ENCODE data around the gene TRIM67. TPM values are rescaled to one million over a fixed set of nuclear protein-coding genes. Genes with fewer than 3 reads are reported as not detected.

TRIM67 gene
- total and polyA plus RNA-seq, 9 of the 15 experiments (the other 6 are each of a cell fraction or from before 2014, with no cell fraction given), result 0.04 to 0.60 (median 0.31) TPM

GRCh38 chr1:231226156-231226555, 64.3 kb downstream of the TRIM67 start:
- no peaks in the 10 kb centered on the region for H3K79me2 ChIP-seq (ENCODE audit: control insufficient read depth, insufficient read depth, low read length)
- WGBS (ENCODE audit: insufficient coverage, low coverage, missing lambda C conversion rate), result 87% methylated on average over 7 of the region's 7 CpGs
- intact Hi-C loops (cut with micrococcal nuclease) (no loop called here), in situ Hi-C loops (cut with MboI) (no loop called here)
- FAIRE-seq, result no peak
- BruUV-seq (replicated peaks), result no TSS peak
- H3K4me1 ChIP-seq (replicated peaks in 1 of 2; ENCODE audit: control insufficient read depth in 2 of 2, insufficient read depth in 2 of 2, low read length in 2 of 2), result no peaks in the 10 kb centered on the region
- ATAC-seq, result no peak
- no peak overlapping the region for H2AFZ ChIP-seq (ENCODE audit: low read depth, low read length)
- H3K9ac ChIP-seq (ENCODE audit: insufficient read depth in 1 of 2, low read depth in 2 of 2, low read length in 2 of 2), result no peak overlapping the region
- peaks cover 68% of the 10 kb centered on the region for H3K36me3 ChIP-seq (ENCODE audit: control insufficient read depth, insufficient read depth, low read length)
- TF ChIP-seq CHCHD3 (CRISPR knock-in tag; IDR thresholded peaks at IDR 0.05), result no peak
- no peak for TF ChIP-seq ILF3 (IDR thresholded peaks at IDR 0.05; ENCODE audit: borderline replicate concordance)
- H3K9me3 ChIP-seq (replicated peaks; ENCODE audit: control insufficient read depth, insufficient read depth, low read depth, low read length), result no peaks in the 10 kb centered on the region
- ChIA-PET CTCF (ENCODE audit: low intra/inter-chr PET ratio) (interaction anchor here (0.6 kb wide), 1 partner anchor 415 kb away, joined by 3 read pairs; no protein-coding TSS in a partner anchor), POLR2A (interaction anchor here (1.4 to 1.6 kb wide), 2 partner anchors 11 to 14 kb away, joined by 4 read pairs; no protein-coding TSS in a partner anchor)
- no peak overlapping the region for H3K27ac ChIP-seq (ENCODE audit: extremely low read depth, low read depth, low read length)
- no peak for DNase-seq (ENCODE audit: extremely low read depth in 1 of 4, low spot score in 3 of 4)
- no peaks in the 10 kb centered on the region for H3K27me3 ChIP-seq (ENCODE audit: control insufficient read depth in 2 of 2, insufficient read depth in 2 of 2, low read length in 2 of 2)
- no peak overlapping the region for H3K4me3 ChIP-seq
- 0 out of 2 replicates have a peak, but pooled peaks cover 2% of the 10 kb centered on the region for H4K20me1 ChIP-seq (replicated peaks; ENCODE audit: control insufficient read depth, insufficient read depth, low read length)
- H3K4me2 ChIP-seq (ENCODE audit: insufficient read depth, low read length), result no peak overlapping the region
- no peaks in the 10 kb centered on the region for H3K9me1 ChIP-seq (ENCODE audit: control insufficient read depth, insufficient read depth, low read length)

DNA sequence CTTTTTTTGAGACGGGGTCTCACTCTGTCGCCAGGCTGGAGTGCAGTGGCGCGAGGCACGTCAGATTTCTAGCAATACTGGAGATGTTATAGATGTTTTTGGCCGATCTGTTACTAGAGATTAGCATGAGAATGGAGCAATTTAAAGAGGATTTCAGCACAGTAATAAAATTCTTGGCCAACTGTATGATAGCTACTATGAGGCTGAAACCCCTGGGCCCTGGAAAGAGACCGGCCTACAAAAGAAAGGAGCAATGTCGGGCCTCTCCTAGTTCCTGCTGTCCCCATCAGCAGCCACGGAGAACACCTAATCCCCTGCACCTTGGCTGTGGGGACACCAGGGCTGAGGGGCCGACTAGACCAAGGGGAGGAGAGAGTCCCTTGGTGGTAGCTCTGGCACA, 69.7 kb downstream of the TRIM67 start:
- TF ChIP-seq FOXK2 (conservative IDR thresholded peaks at IDR 0.05 in 1 of 2, IDR thresholded peaks at IDR 0.05 in 1 of 2; ENCODE audit: low read depth in 2 of 2) (no peak), DNMT1 (IDR thresholded peaks at IDR 0.05) (no peak), SAFB2 (IDR thresholded peaks at IDR 0.05; ENCODE audit: borderline replicate concordance, low read depth, low read length, severe bottlenecking) (no peak), ZFPM2 (CRISPR knock-in tag; IDR thresholded peaks at IDR 0.05) (no peak), BACH1 (tag; IDR thresholded peaks at IDR 0.05) (no peak), ZNF507 (tag; conservative IDR thresholded peaks at IDR 0.05) (no peak), NCOR1 (IDR thresholded peaks at IDR 0.05) (no peak), CCNT2 (IDR thresholded peaks at IDR 0.05; ENCODE audit: borderline replicate concordance, extremely low read depth, insufficient read length, low read depth, low read length) (no peak), NFRKB (IDR thresholded peaks at IDR 0.05; ENCODE audit: low read depth) (no peak)
- TF ChIP-seq, protein P1, sequence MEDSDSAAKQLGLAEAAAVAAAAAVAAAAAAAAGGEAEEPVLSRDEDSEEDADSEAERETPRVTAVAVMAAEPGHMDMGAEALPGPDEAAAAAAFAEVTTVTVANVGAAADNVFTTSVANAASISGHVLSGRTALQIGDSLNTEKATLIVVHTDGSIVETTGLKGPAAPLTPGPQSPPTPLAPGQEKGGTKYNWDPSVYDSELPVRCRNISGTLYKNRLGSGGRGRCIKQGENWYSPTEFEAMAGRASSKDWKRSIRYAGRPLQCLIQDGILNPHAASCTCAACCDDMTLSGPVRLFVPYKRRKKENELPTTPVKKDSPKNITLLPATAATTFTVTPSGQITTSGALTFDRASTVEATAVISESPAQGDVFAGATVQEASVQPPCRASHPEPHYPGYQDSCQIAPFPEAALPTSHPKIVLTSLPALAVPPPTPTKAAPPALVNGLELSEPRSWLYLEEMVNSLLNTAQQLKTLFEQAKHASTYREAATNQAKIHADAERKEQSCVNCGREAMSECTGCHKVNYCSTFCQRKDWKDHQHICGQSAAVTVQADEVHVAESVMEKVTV (CRISPR knock-in tag; IDR thresholded peaks at IDR 0.05), result no peak
- TF ChIP-seq, protein P2, sequence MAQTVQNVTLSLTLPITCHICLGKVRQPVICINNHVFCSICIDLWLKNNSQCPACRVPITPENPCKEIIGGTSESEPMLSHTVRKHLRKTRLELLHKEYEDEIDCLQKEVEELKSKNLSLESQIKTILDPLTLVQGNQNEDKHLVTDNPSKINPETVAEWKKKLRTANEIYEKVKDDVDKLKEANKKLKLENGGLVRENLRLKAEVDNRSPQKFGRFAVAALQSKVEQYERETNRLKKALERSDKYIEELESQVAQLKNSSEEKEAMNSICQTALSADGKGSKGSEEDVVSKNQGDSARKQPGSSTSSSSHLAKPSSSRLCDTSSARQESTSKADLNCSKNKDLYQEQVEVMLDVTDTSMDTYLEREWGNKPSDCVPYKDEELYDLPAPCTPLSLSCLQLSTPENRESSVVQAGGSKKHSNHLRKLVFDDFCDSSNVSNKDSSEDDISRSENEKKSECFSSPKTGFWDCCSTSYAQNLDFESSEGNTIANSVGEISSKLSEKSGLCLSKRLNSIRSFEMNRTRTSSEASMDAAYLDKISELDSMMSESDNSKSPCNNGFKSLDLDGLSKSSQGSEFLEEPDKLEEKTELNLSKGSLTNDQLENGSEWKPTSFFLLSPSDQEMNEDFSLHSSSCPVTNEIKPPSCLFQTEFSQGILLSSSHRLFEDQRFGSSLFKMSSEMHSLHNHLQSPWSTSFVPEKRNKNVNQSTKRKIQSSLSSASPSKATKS (CRISPR knock-in tag; IDR thresholded peaks at IDR 0.05), result no peak
- Histone ChIP-seq H3K79me2 (ENCODE audit: control insufficient read depth, insufficient read depth, low read length) (peaks cover 3% of the 10 kb centered on the region; the same call in 1 of the 3 replicates), H3K27ac (ENCODE audit: extremely low read depth, low read depth, low read length) (no peak overlapping the region), H3K27me3 (ENCODE audit: control insufficient read depth in 2 of 2, insufficient read depth in 2 of 2, low read length in 2 of 2) (no peaks in the 10 kb centered on the region), H3K36me3 (ENCODE audit: control insufficient read depth, insufficient read depth, low read length) (peaks cover 58% of the 10 kb centered on the region), H3K9ac (ENCODE audit: insufficient read depth in 1 of 2, low read depth in 2 of 2, low read length in 2 of 2) (no peak overlapping the region; a peak in 1 of 4 replicates), H3K9me1 (ENCODE audit: control insufficient read depth, insufficient read depth, low read length) (no peaks in the 10 kb centered on the region), H3K4me2 (ENCODE audit: insufficient read depth, low read length) (no peak overlapping the region), H3K4me3 (no peak overlapping the region), H4K20me1 (replicated peaks; ENCODE audit: control insufficient read depth, insufficient read depth, low read length) (0 out of 2 replicates have a peak, but pooled peaks cover 2% of the 10 kb centered on the region), H3K4me1 (replicated peaks in 1 of 2; ENCODE audit: control insufficient read depth in 2 of 2, insufficient read depth in 2 of 2, low read length in 2 of 2) (peaks cover 0 to 10% of the 10 kb centered on the region in 2 experiments; a peak in 2 of 5 replicates), H2AFZ (ENCODE audit: low read depth, low read length) (no peak overlapping the region), H3K9me3 (replicated peaks; ENCODE audit: control insufficient read depth, insufficient read depth, low read depth, low read length) (no peaks in the 10 kb centered on the region)
- FAIRE-seq (no peak), DNase-seq (ENCODE audit: extremely low read depth in 1 of 4, low spot score in 3 of 4) (no peak), ATAC-seq (no peak)
- no TSS peak for BruUV-seq (replicated peaks)
- intact Hi-C loops (cut with micrococcal nuclease) (no loop called here), in situ Hi-C loops (cut with MboI) (no loop called here)
- 86% methylated on average over 10 of the region's 10 CpGs for WGBS (ENCODE audit: insufficient coverage, low coverage, missing lambda C conversion rate)
- CTCF ChIA-PET (ENCODE audit: low intra/inter-chr PET ratio), result no interaction called here
- POLR2A ChIA-PET, result no interaction called here

All from K562 (cell line).